Heart right ventricle (tissue), 16 donors: ENCODE results near the gene FAM234A. TPM values are rescaled to one million over a fixed set of nuclear protein-coding genes. Genes with fewer than 3 reads are reported as not detected.

ENCODE experiments used
- ATAC-seq, 8 donors: fragments of 200-7000 bp; cut with Tn5 transposase; one replicate each; pipeline ENCODE4 v1.9.1; 2020; ENCODE audit warnings: mild to moderate bottlenecking in 8 of 8, moderate library complexity in 8 of 8, moderate number of reproducible peaks in 1 of 8
- DNase-seq, 2 donors: peaks; one replicate each; pipeline ENCODE4 v3.0.0-alpha.2; 2020
- H3K27ac ChIP-seq, 10 donors: fragments of 200-600 bp; sonication (generic) in 2 of 10; one replicate each; pipeline versions ENCODE4 v1.5.0 to v1.8.0; 2020 to 2022; ENCODE audit warnings: mild to moderate bottlenecking in 3 of 10
- H3K27me3 ChIP-seq, 7 donors: fragments of 200-600 bp; one replicate each; pipeline ENCODE4 v1.8.0; 2021 to 2022; ENCODE audit warnings: mild to moderate bottlenecking in 2 of 7
- H3K36me3 ChIP-seq, 9 donors: fragments of 200-600 bp; sonication (generic) in 1 of 9; one replicate each; pipeline versions ENCODE4 v1.5.0 to v1.8.0; 2020 to 2022; ENCODE audit warnings: mild to moderate bottlenecking in 2 of 9
- H3K4me1 ChIP-seq, 9 donors: fragments of 200-600 bp; sonication (generic) in 1 of 9; one replicate each; pipeline versions ENCODE4 v1.5.0 to v1.8.0; 2020 to 2022; ENCODE audit warnings: mild to moderate bottlenecking in 4 of 9
- H3K4me3 ChIP-seq, 10 donors: fragments of 200-600 bp; sonication (generic) in 2 of 10; one replicate each; pipeline versions ENCODE4 v1.5.0 to v1.8.0; 2020 to 2022; ENCODE audit warnings: mild to moderate bottlenecking in 7 of 10, moderate library complexity in 2 of 10
- H3K9me3 ChIP-seq, 11 donors: fragments of 200-600 bp in 10 of 11; sonication (generic) in 2 of 11; one replicate each; pipeline versions ENCODE4 v1.5.0 to v1.8.0; 2013 to 2022; ENCODE audit warnings: mild to moderate bottlenecking in 2 of 11, control low read depth in 1 of 11, moderate library complexity in 1 of 11
- WGBS, 2 donors: extraction: QIAGEN DNeasy Blood & Tissue Kit; methylation state at CpG; one replicate each; pipeline ENCODE4 v1.1.7; 2013; ENCODE audit warnings: inconsistent platforms in 1 of 2; 5-methylcytosine and 5-hydroxymethylcytosine counted together
- intact Hi-C, 10 donors: fragments of 100-400 bp; cut with DNase I; formaldehyde crosslinking; loops; one replicate each; pipeline versions ENCODE4 v1.11.1 to v1.14.2; 2022
- polyA plus RNA-seq, 2 donors: library from polyadenylated mRNA; stranded (reverse); fragments of 200-250 nt; gene quantifications; one replicate each; pipeline ENCODE4 v1.2.3, GENCODE V29; 2013
- total RNA-seq, 10 donors: library from RNA; stranded (reverse); fragmentation: NEBNext Ultra II Directional in 3 of 10; extraction: Animal tissue kit (Norgen Biotek cat#: 25700) in 3 of 10; gene quantifications; one replicate each; pipeline versions ENCODE4 v1.2.1 to v1.2.4, GENCODE V29; 2021 to 2023
- TF ChIP-seq, protein P1 (sequence below), 9 donors: fragments of 200-600 bp; sonication (generic) in 2 of 9; IDR thresholded peaks; one replicate each; pipeline versions ENCODE4 v1.5.0 to v1.8.0; 2021 to 2022; ENCODE audit warnings: antibody characterized with exemption in 9 of 9, mild to moderate bottlenecking in 5 of 9, moderate library complexity in 1 of 9
- donor health status: Arrhythmogenic right ventricular cardiomyopathy.
- donor health status: ischemic (EF 13 %, LVEDD 7.1; RV severe dilation, severe dysfunction).
- donor health status: healthy with polysubstance abuse.
- donor health status: DM: no; HTN: yes; CAD: no.
- donor health status: DM: no; HTN: no; CAD: no.
- donor health status: ischemic (EF 25% LVEDD 6.9; RV normal size, moderate dysfunction).
- donor health status: ischemic (EF 25% LVEDD 5.7; RV mildly dilated, moderate dysfunction).
- donor health status: healthy.
- donor health status: DM: yes; HTN: yes; CAD: no.
- donor health status: Ischemic cardiomyopathy.
- donor health status: ischemic (EF 35%, LVEDD 5.7; RV mildly dilated, moderate dysfunction).
- donor health status: nonischemic (EF 11% LVEDD 7.7; RV severe dilation, severe dysfunction).
- donor health status: DM: yes; HTN: yes; CAD: no.
- donor health status: PGD.
- donor health status: ischemic (EF 29% LVEDD 5.4; RV normal size, mild dysfunction).
- donor health status: nonischemic (EF 23%, LVEDD 6.1; RV moderate dilation, normal function).

Gene FAM234A
- total and polyA plus RNA-seq, 12 donors = 70.5 to 200 (median 154) TPM

DNA sequence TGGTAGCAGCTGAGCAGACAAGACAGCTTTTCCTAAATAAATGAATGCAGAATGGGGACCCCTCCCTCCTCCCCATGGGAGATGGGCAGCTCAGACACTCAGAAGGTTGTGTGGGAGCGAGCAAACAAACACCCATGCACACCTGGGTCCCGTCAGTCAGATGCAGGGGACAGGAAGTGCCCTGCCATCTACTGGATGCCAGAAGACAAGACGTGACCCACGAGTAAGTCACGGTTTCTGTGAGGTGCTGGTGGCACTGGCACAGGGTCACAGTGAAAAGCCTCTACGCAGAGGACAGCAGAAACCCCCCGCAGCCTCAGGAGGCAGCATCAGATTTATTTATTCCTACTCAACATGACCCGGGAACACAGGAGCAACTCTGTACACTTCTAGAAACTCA lies 45.9 kb upstream of the FAM234A start:
- H3K36me3 ChIP-seq = peaks cover 0 to 80% (median 52%) of the 10 kb centered on the region in 9 donors
- TF ChIP-seq, protein P1, sequence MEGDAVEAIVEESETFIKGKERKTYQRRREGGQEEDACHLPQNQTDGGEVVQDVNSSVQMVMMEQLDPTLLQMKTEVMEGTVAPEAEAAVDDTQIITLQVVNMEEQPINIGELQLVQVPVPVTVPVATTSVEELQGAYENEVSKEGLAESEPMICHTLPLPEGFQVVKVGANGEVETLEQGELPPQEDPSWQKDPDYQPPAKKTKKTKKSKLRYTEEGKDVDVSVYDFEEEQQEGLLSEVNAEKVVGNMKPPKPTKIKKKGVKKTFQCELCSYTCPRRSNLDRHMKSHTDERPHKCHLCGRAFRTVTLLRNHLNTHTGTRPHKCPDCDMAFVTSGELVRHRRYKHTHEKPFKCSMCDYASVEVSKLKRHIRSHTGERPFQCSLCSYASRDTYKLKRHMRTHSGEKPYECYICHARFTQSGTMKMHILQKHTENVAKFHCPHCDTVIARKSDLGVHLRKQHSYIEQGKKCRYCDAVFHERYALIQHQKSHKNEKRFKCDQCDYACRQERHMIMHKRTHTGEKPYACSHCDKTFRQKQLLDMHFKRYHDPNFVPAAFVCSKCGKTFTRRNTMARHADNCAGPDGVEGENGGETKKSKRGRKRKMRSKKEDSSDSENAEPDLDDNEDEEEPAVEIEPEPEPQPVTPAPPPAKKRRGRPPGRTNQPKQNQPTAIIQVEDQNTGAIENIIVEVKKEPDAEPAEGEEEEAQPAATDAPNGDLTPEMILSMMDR (IDR thresholded peaks at IDR 0.05) = no peak
- H3K9me3 ChIP-seq = no peaks in the 10 kb centered on the region
- WGBS, 2 donors = 74 to 79% methylated on average over 8 of the region's 8 CpGs
- H3K4me1 ChIP-seq = no peaks in the 10 kb centered on the region
- ATAC-seq = no peak
- no peak for DNase-seq
- H3K4me3 ChIP-seq = no peak overlapping the region
- no peaks in the 10 kb centered on the region for H3K27me3 ChIP-seq
- intact Hi-C loops = no loop called here
- H3K27ac ChIP-seq = no peak overlapping the region

DNA sequence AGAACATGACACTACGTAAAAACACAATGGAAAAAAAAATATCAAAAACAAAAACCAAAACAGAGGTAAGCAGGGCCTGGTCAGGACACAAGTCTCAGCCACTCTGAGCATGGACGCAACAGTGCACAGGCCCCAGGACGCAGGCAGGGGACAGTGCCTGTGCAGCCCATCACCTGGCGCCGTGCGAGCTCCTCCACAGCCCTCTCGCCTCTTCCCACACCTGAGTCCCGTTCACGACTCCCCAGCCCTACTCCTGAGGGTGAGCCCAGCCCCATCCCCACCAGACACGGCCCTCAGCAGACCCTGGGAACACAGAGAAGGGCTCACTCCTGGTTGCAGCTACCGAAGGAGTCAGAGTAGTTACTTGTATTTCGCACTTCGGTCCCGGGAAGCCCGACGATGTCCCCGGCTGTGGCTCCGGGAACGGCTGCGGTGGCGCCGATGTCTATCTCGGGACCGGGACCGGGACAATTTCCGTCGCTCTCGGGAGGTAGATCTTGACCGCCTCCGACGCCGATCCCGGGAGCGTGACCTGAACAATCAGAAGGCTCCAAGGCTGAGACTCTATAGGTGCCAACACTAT lies 44.9 kb upstream of the FAM234A start:
- intact Hi-C loops = no loop called here
- ATAC-seq = peak in 1 of 8 donors; percentile 24

DNA sequence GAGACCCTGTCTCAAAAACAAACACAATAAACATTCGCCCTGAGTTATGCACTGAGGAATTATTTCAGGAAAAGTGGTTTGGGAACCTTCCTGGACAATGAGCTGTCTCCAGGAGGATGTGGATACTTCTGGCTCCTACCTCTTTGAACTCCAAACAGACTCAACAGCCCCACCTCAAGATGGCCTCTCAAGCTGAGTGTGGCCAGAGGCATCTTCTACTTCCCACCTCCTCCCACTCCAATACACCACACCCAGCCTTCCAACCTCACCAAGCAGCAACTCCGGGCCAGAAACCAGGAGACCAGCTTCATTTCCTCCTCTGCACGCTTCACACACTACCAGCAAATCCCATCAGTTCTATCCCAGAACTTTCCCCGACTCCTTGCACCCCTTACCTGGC lies 42.8 kb upstream of the FAM234A start:
- Histone ChIP-seq H3K9me3 (no peaks in the 10 kb centered on the region), H3K27ac (no peak overlapping the region), H3K36me3 (peaks cover 6 to 98% (median 79%) of the 10 kb centered on the region in 9 donors), H3K27me3 (no peaks in the 10 kb centered on the region), H3K4me3 (no peak overlapping the region), H3K4me1 (no peaks in the 10 kb centered on the region)
- WGBS, 2 donors = 93% methylated on average over 4 of the region's 4 CpGs
- TF ChIP-seq, protein P1 (IDR thresholded peaks at IDR 0.05) = no peak
- DNase-seq = no peak
- ATAC-seq = no peak
- intact Hi-C loops = no loop called here

More for the DNA sequence above, 44.9 kb upstream of the FAM234A start:
- WGBS, 2 donors = 94 to 96% methylated on average over 34 of the region's 34 CpGs
- DNase-seq = no peak
- Histone ChIP-seq H3K36me3 (peaks cover 2 to 85% (median 62%) of the 10 kb centered on the region in 9 donors), H3K27me3 (no peaks in the 10 kb centered on the region), H3K9me3 (no peaks in the 10 kb centered on the region), H3K4me1 (no peaks in the 10 kb centered on the region), H3K27ac (no peak overlapping the region), H3K4me3 (no peak overlapping the region)
- TF ChIP-seq, protein P1 (IDR thresholded peaks at IDR 0.05) = no peak

DNA sequence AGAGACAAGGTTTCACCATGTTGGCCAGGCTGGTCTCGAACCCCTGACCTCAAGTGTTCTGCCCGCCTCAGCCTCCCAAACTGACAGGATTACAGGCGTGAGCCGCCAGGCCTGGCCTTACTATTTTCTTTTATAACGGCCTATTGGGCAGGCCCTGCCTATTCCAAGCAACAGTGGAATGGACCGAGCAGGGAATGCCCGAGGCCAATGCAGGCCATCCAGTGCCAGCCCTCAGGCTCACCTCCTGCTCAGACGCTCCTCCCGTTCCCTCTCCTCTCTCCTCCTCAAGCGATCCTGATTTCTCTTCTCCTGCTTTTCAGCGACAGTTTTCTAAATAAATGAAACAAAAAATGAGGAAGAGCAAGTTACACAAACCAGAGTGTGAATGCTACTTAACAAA lies 41.9 kb upstream of the FAM234A start:
- Histone ChIP-seq H3K9me3 (no peaks in the 10 kb centered on the region), H3K27ac (no peak overlapping the region), H3K4me1 (no peaks in the 10 kb centered on the region), H3K4me3 (no peak overlapping the region), H3K36me3 (peaks cover 13 to 100% (median 83%) of the 10 kb centered on the region in 9 donors), H3K27me3 (no peaks in the 10 kb centered on the region)
- no peak for DNase-seq
- TF ChIP-seq, protein P1 (IDR thresholded peaks at IDR 0.05) = no peak
- ATAC-seq = no peak
- intact Hi-C loops = no loop called here
- 95 to 96% methylated on average over 11 of the region's 11 CpGs for WGBS, 2 donors
